Activated T-cell treated with anti-CD3 and anti-CD28 coated beads for 48 hours (primary cell): ENCODE results near the gene KCNA4.
"Not testable (repeated sequence)": the region's sequence is repeated elsewhere in the genome, so short reads cannot be mapped to it uniquely, and the experiment has no call there.

Source experiments
- DNase-seq: peaks from one replicate; pipeline ENCODE4 v3.0.0-alpha.2; 2020; ENCODE audit warnings: low read depth

The KCNA4 gene

GRCh38 chr11:30016588-30017363, at the start of gene KCNA4:
TSS of gene KCNA4 (minus strand) at chr11:30017030. CDS start at chr11:30012678, 4,352 bp downstream.
- DNase-seq: peak; percentile 4

DNA sequence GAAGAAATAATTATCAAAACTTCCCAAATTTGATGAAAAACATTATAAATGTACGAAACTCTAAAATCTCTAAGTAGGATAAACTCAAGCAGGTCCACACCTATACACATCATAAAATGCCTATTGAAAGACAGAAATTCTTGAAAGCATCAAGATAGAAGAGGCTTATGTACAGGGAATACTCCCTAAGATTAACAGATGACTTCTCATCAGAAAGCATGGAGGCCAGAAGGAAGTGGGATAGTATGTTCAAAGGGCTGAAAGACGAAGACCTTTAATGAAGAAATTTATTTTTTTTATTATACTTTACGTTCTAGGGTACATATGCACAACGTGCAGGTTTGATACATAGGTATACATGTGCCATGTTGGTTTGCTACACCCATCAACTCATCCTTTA, 45.3 kb upstream of the KCNA4 start:
- DNase-seq: no peak

DNA sequence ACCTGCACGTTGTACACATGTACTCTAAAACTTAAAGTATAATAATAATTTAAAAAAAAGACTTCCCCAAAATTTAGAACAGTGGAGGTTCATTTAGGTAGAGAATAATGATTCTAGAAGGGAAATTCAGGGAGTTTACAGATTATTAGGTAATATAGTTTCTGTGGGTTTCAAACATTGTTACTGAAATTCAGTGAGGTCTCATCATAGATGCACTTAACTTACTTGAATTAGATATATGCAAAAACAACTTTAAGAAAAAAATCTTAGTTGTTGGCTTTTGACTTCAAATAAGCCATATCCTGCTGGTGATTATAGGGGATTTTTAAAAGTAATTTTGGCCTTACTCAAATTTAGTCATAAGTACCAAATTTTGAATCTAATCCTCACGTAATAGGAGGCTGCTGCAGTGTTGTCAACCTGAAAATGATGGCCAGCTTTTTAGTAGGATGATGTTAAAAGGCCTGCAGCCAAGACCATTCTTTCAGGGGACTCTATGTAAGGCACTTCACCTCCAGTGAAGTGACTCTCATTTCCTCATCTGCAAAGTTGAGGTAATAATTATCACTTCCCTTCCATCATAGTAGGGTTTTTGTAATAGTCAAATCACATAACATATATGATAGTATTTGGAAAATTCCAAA, 42.5 kb upstream of the KCNA4 start:
- DNase-seq: no peak

- no peak for DNase-seq
These were observed 32.4 kb upstream of the KCNA4 start for GRCh38 chr11:30049214-30049613.

DNA sequence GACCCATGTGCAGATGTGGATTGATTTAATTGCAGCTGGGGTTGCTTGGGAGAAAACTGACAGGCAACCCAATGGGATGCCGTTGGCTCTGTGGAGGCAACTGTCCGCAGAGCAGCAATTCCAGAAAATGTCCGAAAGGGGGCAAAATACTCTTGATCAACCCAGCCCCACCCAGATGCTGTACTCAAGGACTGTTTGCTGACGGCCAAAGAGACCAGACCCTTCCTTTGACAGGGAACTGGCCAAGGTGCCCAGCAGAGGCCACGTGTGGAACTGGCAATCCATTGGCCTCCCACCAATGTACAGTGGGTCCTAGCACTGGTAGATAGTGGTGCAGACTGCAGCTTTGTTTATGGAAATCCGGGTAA, 29.7 kb upstream of the KCNA4 start:
- DNase-seq: no peak

DNA sequence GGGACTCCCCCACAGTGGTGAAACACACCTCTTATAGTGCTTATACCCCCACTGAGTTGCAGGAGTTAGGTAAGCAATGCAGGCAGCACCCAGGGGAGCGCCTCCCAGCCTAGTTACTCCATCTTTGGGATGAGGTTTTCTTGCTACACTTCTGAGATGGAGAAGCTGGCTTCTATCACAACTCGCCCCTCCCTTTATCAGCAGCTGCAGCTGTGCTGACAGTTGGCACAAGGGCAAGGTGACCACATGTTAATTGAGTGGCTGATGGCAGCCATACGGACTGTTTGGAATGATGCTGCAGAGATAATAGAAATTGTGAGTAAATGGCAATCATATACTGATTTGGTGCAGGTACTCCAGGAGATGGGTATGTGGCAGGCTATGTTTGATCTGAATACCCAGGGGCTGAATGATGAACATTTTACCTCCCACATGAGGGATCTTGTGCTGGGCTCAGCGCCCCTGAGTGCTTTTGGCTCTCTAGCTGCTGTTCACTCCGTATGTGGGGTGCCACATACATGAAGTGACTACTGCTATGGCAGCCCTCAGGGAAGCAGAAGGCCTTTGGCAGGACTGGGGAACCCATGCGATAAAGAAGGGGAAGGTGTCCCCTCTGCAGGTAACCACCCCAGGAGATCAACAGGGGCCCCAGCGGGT, 29.2 kb upstream of the KCNA4 start:
- no peak for DNase-seq

DNA sequence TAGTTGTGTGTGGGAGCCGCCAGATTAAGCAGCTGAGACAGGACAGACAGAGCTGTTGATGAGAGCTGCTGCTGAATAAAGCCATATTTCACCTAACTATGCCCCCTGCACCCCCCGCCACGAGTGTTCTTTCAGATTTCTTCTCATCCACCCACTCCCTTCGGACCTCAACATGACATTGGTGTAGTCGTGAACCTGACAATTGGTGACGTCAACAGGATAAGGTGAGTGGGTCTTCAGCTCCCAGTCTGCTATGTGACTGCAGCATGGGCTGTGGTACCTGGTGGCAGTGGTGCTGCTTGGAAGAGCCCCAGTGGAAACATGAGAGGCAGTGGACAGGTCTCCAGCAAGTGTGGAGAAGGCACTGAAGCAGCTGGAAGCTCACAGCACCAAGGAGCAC, 28.3 kb upstream of the KCNA4 start:
- DNase-seq: no peak

GRCh38 chr11:30041171-30041570, 24.3 kb upstream of the KCNA4 start:
- no peak for DNase-seq

DNA sequence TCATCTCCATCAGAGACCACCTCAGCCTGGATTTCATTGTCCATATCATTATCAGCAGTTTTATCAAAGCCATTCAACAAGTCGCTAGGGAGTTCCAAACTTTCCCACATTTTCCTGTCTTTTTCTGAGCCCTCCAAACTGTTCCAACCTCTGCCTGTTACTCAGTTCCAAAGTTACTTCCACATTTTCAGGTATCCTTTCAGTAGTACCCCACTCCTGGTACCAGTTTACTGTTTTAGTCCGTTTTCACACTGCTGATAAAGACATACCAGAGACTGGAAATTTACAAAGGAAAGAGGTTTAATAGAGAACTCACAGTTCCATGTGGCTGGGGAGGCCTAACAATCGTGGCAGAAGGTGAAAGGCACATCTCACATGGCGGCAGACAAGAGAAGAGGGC, 17.9 kb upstream of the KCNA4 start:
- DNase-seq: not testable (repeated sequence)

- DNase-seq: not testable (repeated sequence)
These were observed 17.3 kb upstream of the KCNA4 start for GRCh38 chr11:30034166-30034565.

GRCh38 chr11:30025396-30026139, 8.7 kb upstream of the KCNA4 start:
- no peak for DNase-seq

GRCh38 chr11:30023074-30023473, 6.2 kb upstream of the KCNA4 start:
- DNase-seq: no peak

DNA sequence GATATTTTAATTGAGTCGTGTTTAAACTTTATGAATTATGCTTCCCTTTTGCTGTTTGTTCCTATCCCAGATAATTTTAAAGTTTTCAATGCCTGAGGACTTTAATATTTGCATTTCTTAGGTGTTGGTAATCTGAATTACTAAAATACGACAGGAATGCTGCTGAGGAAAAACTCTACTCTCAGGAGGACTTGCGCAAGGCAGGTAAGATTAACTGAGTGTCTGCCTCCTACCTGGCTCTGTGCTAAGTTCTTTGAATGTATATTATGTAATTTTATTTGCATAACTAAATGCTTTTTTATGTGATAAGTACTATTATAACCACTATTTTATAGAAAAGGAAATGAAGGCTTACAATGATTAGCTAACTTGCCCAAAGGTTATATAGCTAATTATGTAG, 2.7 kb upstream of the KCNA4 start:
- no peak for DNase-seq

DNA sequence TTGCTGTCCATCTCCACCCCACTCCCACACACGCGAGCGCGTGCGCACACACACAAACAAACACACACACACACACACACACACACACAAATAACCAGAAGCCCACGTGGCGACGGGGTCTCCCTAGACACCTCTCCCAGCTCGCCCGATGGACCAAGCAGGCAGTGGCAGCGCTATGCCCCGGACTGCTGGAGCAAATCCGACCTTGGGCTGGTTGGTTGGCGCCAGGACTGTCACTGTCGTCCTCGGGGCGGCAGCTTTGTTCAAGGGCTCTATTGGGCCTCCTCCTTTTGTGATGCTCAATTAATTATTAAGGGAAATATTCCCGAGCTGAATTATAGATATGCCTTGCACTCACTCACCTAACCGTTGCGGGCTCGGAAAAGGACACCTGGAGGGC, 1.7 kb upstream of the KCNA4 start:
- DNase-seq: no peak

DNA sequence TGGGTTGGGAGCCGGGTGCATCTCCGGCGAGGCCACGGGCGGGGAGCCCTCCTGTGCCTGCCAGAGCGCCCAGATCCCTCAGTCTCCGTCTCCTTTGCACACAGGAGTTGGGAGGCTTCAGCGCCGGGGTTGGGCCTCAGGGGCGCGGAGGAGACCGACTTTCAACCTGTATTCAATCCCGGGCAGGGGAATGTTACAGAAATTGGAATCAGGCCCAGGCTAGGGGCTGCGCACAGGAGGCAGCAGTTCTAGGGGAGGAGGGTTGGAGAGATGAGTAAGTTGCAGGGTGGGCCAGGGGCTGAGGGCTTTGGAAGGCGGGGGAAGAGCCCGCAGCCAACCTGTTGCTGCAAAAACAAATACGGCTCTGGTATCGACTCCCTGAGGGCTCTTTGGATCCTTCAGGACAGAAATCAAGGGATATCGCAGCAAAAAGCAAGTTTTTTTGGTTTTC, 640 bp upstream of the KCNA4 start:
- DNase-seq: no peak

DNA sequence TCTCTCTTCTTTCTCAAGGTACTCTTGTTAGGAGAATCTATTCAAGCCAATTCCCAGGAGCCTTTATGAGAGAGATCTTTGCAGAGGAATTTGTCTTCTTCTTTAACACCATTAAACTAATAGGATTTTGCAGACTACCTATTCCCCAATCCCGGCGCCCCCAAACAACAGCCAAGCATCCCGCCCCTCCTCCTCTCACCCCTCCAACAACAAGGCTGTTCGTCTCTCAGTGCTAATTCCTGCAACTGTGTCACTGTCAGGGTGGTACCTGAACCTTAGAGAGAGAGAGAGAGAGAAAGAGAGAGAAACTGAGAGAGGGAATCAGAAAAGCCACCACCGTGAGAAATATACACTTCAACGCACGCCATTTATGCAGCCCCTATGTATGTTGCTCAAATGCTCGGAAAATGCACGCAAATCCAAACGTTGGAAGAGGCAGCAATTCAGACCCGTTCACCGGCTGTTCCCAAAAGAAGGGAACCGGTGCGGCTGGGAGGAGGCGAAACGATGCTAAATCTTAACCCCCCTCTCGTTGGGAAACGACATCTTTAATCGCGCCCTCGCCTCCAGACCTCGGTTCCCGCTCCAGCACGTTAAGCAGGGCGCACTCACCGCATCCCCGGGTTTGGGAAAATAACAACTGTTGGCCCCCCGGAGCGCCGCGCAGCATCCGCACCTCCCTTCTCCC, 961 bp downstream of the KCNA4 start:
- no peak for DNase-seq

- DNase-seq: no peak
These were observed 4.5 kb downstream of the KCNA4 start for GRCh38 chr11:30012346-30012745.

GRCh38 chr11:30009060-30009459, 7.8 kb downstream of the KCNA4 start:
- DNase-seq: no peak

DNA sequence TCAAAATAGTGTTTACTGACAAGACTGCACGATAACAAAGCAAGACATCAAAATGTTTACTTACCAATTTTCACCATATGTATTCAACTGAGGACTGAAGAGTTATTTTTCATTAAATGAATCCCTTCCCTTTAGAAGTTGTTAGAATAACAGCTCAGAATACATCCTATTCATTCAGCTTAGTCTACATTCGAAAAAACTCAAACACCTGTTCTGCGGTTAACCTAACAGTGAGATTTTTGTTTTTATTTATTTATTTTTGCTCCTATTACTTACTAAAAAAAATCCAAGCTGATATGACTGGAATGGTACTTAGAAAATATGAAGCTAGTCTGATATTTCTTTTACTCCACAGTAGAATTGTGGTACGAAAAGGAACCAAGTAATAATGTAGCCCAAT, 10.0 kb downstream of the KCNA4 start:
- no peak for DNase-seq

GRCh38 chr11:30002157-30002785, 14.6 kb downstream of the KCNA4 start:
- no peak for DNase-seq

DNA sequence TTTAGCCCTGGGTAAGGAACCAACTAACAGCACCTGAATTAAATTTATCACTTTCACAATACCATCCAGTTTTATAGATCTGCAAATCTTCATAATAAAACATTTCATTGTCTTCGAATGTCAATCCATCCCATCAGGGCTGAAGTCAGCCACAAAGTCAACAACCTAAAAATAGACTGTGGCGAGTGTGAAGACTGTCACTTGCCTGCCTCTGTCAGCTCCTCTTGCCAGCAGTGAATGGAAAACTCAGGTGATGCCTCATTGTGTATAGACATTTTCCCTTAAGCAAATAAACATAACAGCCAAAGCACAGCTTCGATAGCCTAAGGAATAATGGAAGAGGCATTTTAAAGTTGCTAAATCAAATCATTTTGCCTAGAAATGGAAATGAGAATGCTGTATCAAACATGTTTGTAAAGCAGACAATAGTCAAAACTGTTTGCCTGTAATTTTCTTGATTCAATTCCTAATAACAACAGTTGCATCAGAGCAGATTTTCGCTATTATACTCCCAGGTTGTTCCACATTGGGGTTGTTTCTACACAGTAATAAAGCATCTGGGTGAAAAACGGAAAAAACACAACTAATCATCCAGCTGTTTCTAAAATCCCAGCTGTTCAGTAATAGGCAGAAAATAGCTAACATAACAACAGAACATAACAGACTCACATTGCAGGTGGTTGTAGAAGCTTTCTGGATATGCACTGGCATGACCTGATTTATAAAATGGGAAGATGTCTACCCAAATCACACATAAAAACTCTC, 15.7 kb downstream of the KCNA4 start:
- no peak for DNase-seq
